Measurements from ENCODE around the gene CD244. TPM values are rescaled to one million over a fixed set of nuclear protein-coding genes. Genes with fewer than 3 reads are reported as not detected.

CD244 gene
- total RNA-seq, 2 experiments from 2014 or later: not detected

DNA sequence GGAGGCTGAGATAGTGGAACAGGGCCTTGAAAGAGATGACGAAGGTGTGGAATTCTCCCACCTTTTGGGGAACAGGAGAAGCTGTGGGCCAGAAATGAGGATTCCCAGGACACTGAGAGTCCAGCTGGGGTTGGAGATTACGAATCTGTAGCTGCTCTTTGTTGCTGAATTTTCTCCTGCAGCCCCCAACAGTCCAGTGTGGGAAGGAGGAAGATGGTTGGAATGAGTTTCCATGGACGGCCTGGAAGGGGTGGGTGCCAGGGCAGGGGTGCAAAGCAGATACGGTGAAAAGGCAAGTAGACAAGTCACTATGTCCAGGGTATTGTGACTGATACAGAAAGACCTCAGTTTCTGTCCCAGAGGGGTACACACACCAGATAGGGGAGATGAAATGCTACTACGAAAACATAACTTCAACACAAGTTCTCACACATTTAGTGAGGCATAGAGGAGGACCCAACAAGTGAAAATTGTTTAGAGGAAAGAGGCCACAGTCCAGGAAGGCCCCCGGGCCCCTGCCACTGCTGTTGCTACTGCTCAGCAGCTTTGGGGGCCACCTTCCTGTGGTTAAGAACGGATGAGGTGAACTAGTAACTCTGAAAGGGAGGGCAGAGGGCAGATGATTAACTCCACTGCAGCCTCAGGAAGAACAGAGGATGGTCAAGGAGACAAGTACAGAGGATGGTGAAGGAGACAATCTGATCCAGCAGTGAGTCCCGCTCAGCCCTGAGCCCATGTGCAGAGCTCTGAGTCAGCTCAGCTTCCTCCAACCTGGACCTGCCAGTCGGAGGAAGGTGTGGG lies 7.3 kb downstream of the CD244 start:
- BruUV-seq (replicated peaks): no TSS peak
- ChIA-PET CTCF (ENCODE audit: unreplicated experiment) (interaction anchor here (0.9 kb wide), 1 partner anchor 18 kb away, joined by 3 read pairs; no protein-coding TSS in a partner anchor), POLR2A (interaction anchor here (0.6 kb wide), 2 partner anchors 20 to 100 kb away, joined by 3 read pairs; no protein-coding TSS in a partner anchor)
- Histone ChIP-seq H2AFZ (ENCODE audit: low read length) (no peak overlapping the region), H3K4me2 (ENCODE audit: low read length) (no peak overlapping the region), H3K9me3 (ENCODE audit: low read length) (no peaks in the 10 kb centered on the region), H4K20me1 (ENCODE audit: insufficient read depth, low read length) (no peaks in the 10 kb centered on the region), H3K27ac (ENCODE audit: low read depth, low read length, poor library complexity, severe bottlenecking) (no peak overlapping the region), H3K79me2 (ENCODE audit: insufficient read depth, low read depth, low read length) (no peaks in the 10 kb centered on the region), H3K36me3 (ENCODE audit: insufficient read depth, low read length) (no peaks in the 10 kb centered on the region), H3K9me2 (ENCODE audit: insufficient read depth, low read length) (no peaks in the 10 kb centered on the region), H3K4me3 (ENCODE audit: low read depth, low read length, poor library complexity, severe bottlenecking) (no peak overlapping the region), H3K4me1 (ENCODE audit: insufficient read depth, low read length, poor library complexity, severe bottlenecking) (no peaks in the 10 kb centered on the region)
- TF ChIP-seq EZH2phosphoT487 (IDR thresholded peaks at IDR 0.05; ENCODE audit: borderline replicate concordance, low read depth, low read length): no peak
- TF ChIP-seq, protein P1, sequence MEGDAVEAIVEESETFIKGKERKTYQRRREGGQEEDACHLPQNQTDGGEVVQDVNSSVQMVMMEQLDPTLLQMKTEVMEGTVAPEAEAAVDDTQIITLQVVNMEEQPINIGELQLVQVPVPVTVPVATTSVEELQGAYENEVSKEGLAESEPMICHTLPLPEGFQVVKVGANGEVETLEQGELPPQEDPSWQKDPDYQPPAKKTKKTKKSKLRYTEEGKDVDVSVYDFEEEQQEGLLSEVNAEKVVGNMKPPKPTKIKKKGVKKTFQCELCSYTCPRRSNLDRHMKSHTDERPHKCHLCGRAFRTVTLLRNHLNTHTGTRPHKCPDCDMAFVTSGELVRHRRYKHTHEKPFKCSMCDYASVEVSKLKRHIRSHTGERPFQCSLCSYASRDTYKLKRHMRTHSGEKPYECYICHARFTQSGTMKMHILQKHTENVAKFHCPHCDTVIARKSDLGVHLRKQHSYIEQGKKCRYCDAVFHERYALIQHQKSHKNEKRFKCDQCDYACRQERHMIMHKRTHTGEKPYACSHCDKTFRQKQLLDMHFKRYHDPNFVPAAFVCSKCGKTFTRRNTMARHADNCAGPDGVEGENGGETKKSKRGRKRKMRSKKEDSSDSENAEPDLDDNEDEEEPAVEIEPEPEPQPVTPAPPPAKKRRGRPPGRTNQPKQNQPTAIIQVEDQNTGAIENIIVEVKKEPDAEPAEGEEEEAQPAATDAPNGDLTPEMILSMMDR (conservative IDR thresholded peaks at IDR 0.05; ENCODE audit: low read length): no peak
- DNase-seq (ENCODE audit: low spot score): no peak
- intact Hi-C loops (cut with micrococcal nuclease; ENCODE audit: unreplicated experiment): no loop called here

DNA sequence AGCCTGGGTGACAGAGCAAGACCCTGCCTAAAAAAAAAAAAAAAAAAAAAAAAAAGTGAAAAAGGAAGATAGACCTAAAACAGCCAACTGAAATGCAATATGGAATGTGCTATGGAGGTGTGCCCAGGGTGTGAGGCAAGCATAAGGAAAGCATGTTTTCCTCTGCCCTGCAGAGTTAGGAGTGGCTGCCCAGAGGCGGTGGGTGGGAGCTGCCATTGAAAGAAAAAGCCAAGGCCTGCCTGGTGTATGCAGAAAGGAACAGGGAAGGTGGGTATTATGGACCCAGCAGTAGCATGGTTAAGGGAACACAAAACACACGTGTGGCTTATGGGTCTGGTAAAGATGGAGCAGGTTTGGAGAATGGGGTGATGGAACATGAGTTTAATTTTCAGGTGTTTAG lies 8.9 kb downstream of the CD244 start:
- ChIA-PET CTCF (ENCODE audit: unreplicated experiment) (interaction anchor here (1.1 kb wide), 1 partner anchor 16 kb away, joined by 4 read pairs; no protein-coding TSS in a partner anchor), POLR2A (interaction anchor here (0.6 kb wide), 1 partner anchor 202 kb away, joined by 4 read pairs; no protein-coding TSS in a partner anchor)
- H3K4me3 ChIP-seq (ENCODE audit: low read depth, low read length, poor library complexity, severe bottlenecking): no peak overlapping the region
- H3K79me2 ChIP-seq (ENCODE audit: insufficient read depth, low read depth, low read length): no peaks in the 10 kb centered on the region
- no TSS peak for BruUV-seq (replicated peaks)
- H2AFZ ChIP-seq (ENCODE audit: low read length): no peak overlapping the region
- no peaks in the 10 kb centered on the region for H3K4me1 ChIP-seq (ENCODE audit: insufficient read depth, low read length, poor library complexity, severe bottlenecking)
- no peaks in the 10 kb centered on the region for H4K20me1 ChIP-seq (ENCODE audit: insufficient read depth, low read length)
- no peak overlapping the region for H3K4me2 ChIP-seq (ENCODE audit: low read length)
- no peaks in the 10 kb centered on the region for H3K36me3 ChIP-seq (ENCODE audit: insufficient read depth, low read length)
- intact Hi-C loops (cut with micrococcal nuclease; ENCODE audit: unreplicated experiment): no loop called here
- DNase-seq (ENCODE audit: low spot score): no peak
- no peaks in the 10 kb centered on the region for H3K9me3 ChIP-seq (ENCODE audit: low read length)
- no peak overlapping the region for H3K27ac ChIP-seq (ENCODE audit: low read depth, low read length, poor library complexity, severe bottlenecking)
- H3K9me2 ChIP-seq (ENCODE audit: insufficient read depth, low read length): no peaks in the 10 kb centered on the region
- TF ChIP-seq, protein P1 (conservative IDR thresholded peaks at IDR 0.05; ENCODE audit: low read length): no peak
- no peak for TF ChIP-seq EZH2phosphoT487 (IDR thresholded peaks at IDR 0.05; ENCODE audit: borderline replicate concordance, low read depth, low read length)

DNA sequence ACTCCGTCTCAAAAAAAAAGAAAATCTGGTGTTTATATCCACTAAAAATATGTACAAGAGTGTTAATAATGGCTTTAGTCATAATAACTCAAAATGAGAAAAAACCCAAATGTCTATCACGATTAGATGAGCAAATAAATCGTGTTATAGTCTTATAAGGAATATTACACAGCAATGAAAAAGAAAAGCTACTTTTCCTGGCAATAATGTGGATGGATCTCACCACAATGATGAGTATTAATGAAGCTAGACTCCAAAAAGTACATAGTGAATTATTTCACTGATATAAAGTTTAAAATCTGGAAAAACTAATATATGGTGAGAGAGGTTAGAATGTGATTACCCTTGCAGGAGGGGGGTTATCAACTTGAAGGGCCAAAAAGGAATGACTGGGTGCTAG lies 9.7 kb downstream of the CD244 start:
- Histone ChIP-seq H2AFZ (ENCODE audit: low read length) (no peak overlapping the region), H3K36me3 (ENCODE audit: insufficient read depth, low read length) (no peaks in the 10 kb centered on the region), H3K9me2 (ENCODE audit: insufficient read depth, low read length) (no peaks in the 10 kb centered on the region), H3K4me1 (ENCODE audit: insufficient read depth, low read length, poor library complexity, severe bottlenecking) (no peaks in the 10 kb centered on the region), H3K27ac (ENCODE audit: low read depth, low read length, poor library complexity, severe bottlenecking) (no peak overlapping the region), H3K79me2 (ENCODE audit: insufficient read depth, low read depth, low read length) (no peaks in the 10 kb centered on the region), H3K4me3 (ENCODE audit: low read depth, low read length, poor library complexity, severe bottlenecking) (no peak overlapping the region), H3K4me2 (ENCODE audit: low read length) (no peak overlapping the region), H3K9me3 (ENCODE audit: low read length) (no peaks in the 10 kb centered on the region), H4K20me1 (ENCODE audit: insufficient read depth, low read length) (no peaks in the 10 kb centered on the region)
- TF ChIP-seq, protein P1 (conservative IDR thresholded peaks at IDR 0.05; ENCODE audit: low read length): no peak
- no peak for TF ChIP-seq EZH2phosphoT487 (IDR thresholded peaks at IDR 0.05; ENCODE audit: borderline replicate concordance, low read depth, low read length)
- intact Hi-C loops (cut with micrococcal nuclease; ENCODE audit: unreplicated experiment): no loop called here
- ChIA-PET POLR2A (interaction anchor here (0.6 kb wide), 1 partner anchor 202 kb away, joined by 4 read pairs; no protein-coding TSS in a partner anchor), CTCF (ENCODE audit: unreplicated experiment) (no interaction called here)
- no TSS peak for BruUV-seq (replicated peaks)
- DNase-seq (ENCODE audit: low spot score): no peak
